Measurements from ENCODE around the gene TOR1A. TPM values are rescaled to one million over a fixed set of nuclear protein-coding genes. Genes with fewer than 3 reads are reported as not detected.
"Not testable (repeated sequence)": the region's sequence is repeated elsewhere in the genome, so short reads cannot be mapped to it uniquely, and the experiment has no call there.

TOR1A gene
- total RNA-seq, 6 experiments from 2014 or later, result 18.4 to 41.3 (median 23.0) TPM

GRCh38 chr9:129778469-129778868, 45.5 kb downstream of the TOR1A start:
- WGBS (ENCODE audit: insufficient coverage, low coverage, low lambda C conversion rate, missing lambda C conversion rate), result 68% methylated on average over 2 of the region's 3 CpGs
- no peaks in the 10 kb centered on the region for H3K36me3 ChIP-seq
- no peaks in the 10 kb centered on the region for H3K4me1 ChIP-seq
- no peak overlapping the region for H3K4me3 ChIP-seq
- no peaks in the 10 kb centered on the region for H3K9me3 ChIP-seq
- no peak overlapping the region for H3K27ac ChIP-seq
- no peaks in the 10 kb centered on the region for H3K27me3 ChIP-seq
- intact Hi-C loops (cut with DNase I), result loop anchor here (5.0 to 10.0 kb wide), 2 partner anchors 36 to 644 kb away; no protein-coding TSS in a partner anchor
- ATAC-seq, result no peak
- TF ChIP-seq CTCF (IDR thresholded peaks at IDR 0.05) (no peak), POLR2A (IDR thresholded peaks at IDR 0.05) (no peak)
- no peak for DNase-seq

- Histone ChIP-seq H3K27ac (no peak overlapping the region), H3K27me3 (no peaks in the 10 kb centered on the region), H3K4me3 (no peak overlapping the region), H3K36me3 (no peaks in the 10 kb centered on the region), H3K9me3 (no peaks in the 10 kb centered on the region), H3K4me1 (no peaks in the 10 kb centered on the region)
- DNase-seq (no peak), ATAC-seq (no peak)
- WGBS (ENCODE audit: insufficient coverage, low coverage, low lambda C conversion rate, missing lambda C conversion rate), result 35% methylated on average over 3 of the region's 11 CpGs
- intact Hi-C loops (cut with DNase I), result loop anchor here (5.0 to 10.0 kb wide), 2 partner anchors 35 to 643 kb away; no protein-coding TSS in a partner anchor
- no peak for TF ChIP-seq CTCF (IDR thresholded peaks at IDR 0.05)
These were observed 46.2 kb downstream of the TOR1A start for GRCh38 chr9:129777769-129778130.

GRCh38 chr9:129776938-129777768, 46.8 kb downstream of the TOR1A start:
- H3K4me1 ChIP-seq, result no peaks in the 10 kb centered on the region
- H3K36me3 ChIP-seq, result no peaks in the 10 kb centered on the region

GRCh38 chr9:129776566-129776937, 47.4 kb downstream of the TOR1A start:
- Histone ChIP-seq H3K27ac (peak overlapping the region in 1 of 3 donors; percentile 33), H3K27me3 (no peaks in the 10 kb centered on the region), H3K9me3 (no peaks in the 10 kb centered on the region), H3K36me3 (no peaks in the 10 kb centered on the region), H3K4me3 (no peak overlapping the region), H3K4me1 (no peaks in the 10 kb centered on the region)
- TF ChIP-seq CTCF (IDR thresholded peaks at IDR 0.05), result no peak
- no peak for TF ChIP-seq POLR2A (IDR thresholded peaks at IDR 0.05)
- 77% methylated on average over 5 of the region's 8 CpGs for WGBS (ENCODE audit: insufficient coverage, low coverage, low lambda C conversion rate, missing lambda C conversion rate)
- intact Hi-C loops (cut with DNase I), result loop anchor here (5.0 to 10.0 kb wide), 2 partner anchors 34 to 642 kb away; no protein-coding TSS in a partner anchor
- DNase-seq, result no peak
- no peak for ATAC-seq

More at GRCh38 chr9:129776938-129777768, 46.8 kb downstream of the TOR1A start:
- DNase-seq (peak; percentile 67 to 83 (median 79)), ATAC-seq (peak; percentile 69 to 85 (median 77))
- Histone ChIP-seq H3K9me3 (no peaks in the 10 kb centered on the region), H3K27me3 (no peaks in the 10 kb centered on the region), H3K4me3 (no peak overlapping the region), H3K27ac (peak overlapping the region in 1 of 3 donors; percentile 33)
- 22% methylated on average over 4 of the region's 16 CpGs for WGBS (ENCODE audit: insufficient coverage, low coverage, low lambda C conversion rate, missing lambda C conversion rate)
- intact Hi-C loops (cut with DNase I), result loop anchor here (5.0 to 10.0 kb wide), 2 partner anchors 35 to 642 kb away; no protein-coding TSS in a partner anchor
- TF ChIP-seq POLR2A (IDR thresholded peaks at IDR 0.05), result no peak
- no peak for TF ChIP-seq CTCF (IDR thresholded peaks at IDR 0.05)

- intact Hi-C loops (cut with DNase I), result loop anchor here (5.0 to 10.0 kb wide), 2 partner anchors 34 to 641 kb away; no protein-coding TSS in a partner anchor
- not testable (repeated sequence) for ATAC-seq, H3K36me3 ChIP-seq, H3K4me1 ChIP-seq, H3K27me3 ChIP-seq, DNase-seq, H3K27ac ChIP-seq, H3K4me3 ChIP-seq, H3K9me3 ChIP-seq
- WGBS (ENCODE audit: insufficient coverage, low coverage, low lambda C conversion rate, missing lambda C conversion rate), result 93% methylated on average over 4 of the region's 4 CpGs
These were observed 47.8 kb downstream of the TOR1A start for GRCh38 chr9:129776096-129776495.
